PC-3 (cell line): ENCODE results near the gene ACTL10. TPM values are rescaled to one million over a fixed set of nuclear protein-coding genes. Genes with fewer than 3 reads are reported as not detected.

Source experiments
- ATAC-seq: fragments of 200-7000 bp; cut with Tn5 transposase; 2 replicates; pipeline ENCODE4 v1.9.1; 2020; ENCODE audit warnings: mild to moderate bottlenecking, moderate library complexity
- BruUV-seq: library from RNA; stranded (reverse); fragments of 400-500 nt; replicated peaks from 2 replicates; lab custom pipeline; 2021; lab: Mats Ljungman, UMichigan
- CTCF ChIA-PET: fragments of 300-600 bp; sonication (Branson Sonifier 250); formaldehyde crosslinking; loops from one replicate; lab custom pipeline; 2022; ENCODE audit warnings: antibody characterized with exemption; lab: Charles Lee
- POLR2A ChIA-PET: fragments of 300-600 bp; sonication (Branson Sonifier 250); formaldehyde crosslinking; loops from one replicate; lab custom pipeline; 2022; ENCODE audit warnings: antibody characterized with exemption; ENCODE audit not compliant: unreplicated experiment; lab: Charles Lee
- DNase-seq: peaks from one replicate; pipeline ENCODE4 v3.0.0-alpha.2; 2015
- H2AFZ ChIP-seq: fragments of 300-600 bp; sonication (generic); 2 replicates; pipeline ENCODE4 v1.6.0; 2016; ENCODE audit warnings: antibody characterized with exemption, low read length
- H3F3A ChIP-seq: fragments of 300-600 bp; sonication (generic); one replicate; pipeline ENCODE4 v1.6.0; 2017; ENCODE audit warnings: antibody characterized with exemption, low read length, control low read depth, mild to moderate bottlenecking; ENCODE audit not compliant: unreplicated experiment
- H3K27ac ChIP-seq: fragments of 300-600 bp; sonication (generic); 2 replicates; pipeline ENCODE4 v1.5.1; 2016; ENCODE audit warnings: mild to moderate bottlenecking, low read length
- H3K27me3 ChIP-seq: fragments of 300-600 bp; sonication (generic); 2 replicates; pipeline ENCODE4 v1.6.1; 2016; ENCODE audit warnings: low read length, mixed read lengths
- H3K36me3 ChIP-seq: fragments of 300-600 bp; sonication (generic); 2 replicates; pipeline ENCODE4 v1.6.1; 2016; ENCODE audit warnings: low read depth, mixed run types, low read length, mixed read lengths
- H3K4me1 ChIP-seq: fragments of 300-600 bp; sonication (generic); 2 replicates; pipeline ENCODE4 v1.5.1; 2016; ENCODE audit warnings: low read length; ENCODE audit not compliant: insufficient read depth
- H3K4me2 ChIP-seq: fragments of 300-600 bp; sonication (generic); 2 replicates; pipeline ENCODE4 v1.6.0; 2016; ENCODE audit warnings: low read length
- H3K4me3 ChIP-seq: fragments of 300-600 bp; sonication (generic); 2 replicates; pipeline ENCODE4 v1.5.1; 2016; ENCODE audit warnings: mild to moderate bottlenecking, low read length, mixed read lengths
- H3K79me2 ChIP-seq: fragments of 300-600 bp; sonication (generic); 2 replicates; pipeline ENCODE4 v1.6.1; 2017; ENCODE audit warnings: low read length, mixed read lengths
- H3K9ac ChIP-seq: fragments of 300-600 bp; sonication (generic); 2 replicates; pipeline ENCODE4 v1.6.0; 2016; ENCODE audit warnings: mild to moderate bottlenecking, low read length
- H3K9me2 ChIP-seq: fragments of 300-600 bp; sonication (generic); replicated peaks from 2 replicates; pipeline ENCODE4 v1.6.1; 2016; ENCODE audit warnings: mixed run types, low read length, mixed read lengths
- H3K9me3 ChIP-seq: fragments of 300-600 bp; sonication (generic); 2 replicates; pipeline ENCODE4 v1.6.1; 2016; ENCODE audit warnings: low read length, mixed read lengths
- H4K20me1 ChIP-seq: fragments of 300-600 bp; sonication (generic); 2 replicates; pipeline ENCODE4 v1.6.1; 2016; ENCODE audit warnings: low read length, mixed read lengths
- EZH2 ChIP-seq: fragments of 300-600 bp; sonication (generic); IDR thresholded peaks from one replicate; pipeline ENCODE4 v1.6.1; 2017; ENCODE audit warnings: antibody characterized with exemption, mild to moderate bottlenecking, low read length; ENCODE audit not compliant: unreplicated experiment
- EZH2phosphoT487 ChIP-seq: fragments of 300-600 bp; sonication (generic); IDR thresholded peaks from 2 replicates; pipeline ENCODE4 v1.6.1; 2018; ENCODE audit warnings: mild to moderate bottlenecking, antibody characterized with exemption, low read length, borderline replicate concordance
- intact Hi-C: fragments of 100-400 bp; cut with micrococcal nuclease; formaldehyde crosslinking; loops from 2 replicates; pipeline ENCODE4 v1.9.0; 2023
- total RNA-seq: library from RNA; depleted of rRNA; stranded (reverse); fragments of >200 nt; gene quantifications from 2 replicates; pipeline ENCODE4 v1.2.3, GENCODE V29; 2014
- TF ChIP-seq, protein P1 (sequence below): fragments of 300-600 bp; sonication (generic); conservative IDR thresholded peaks from 2 replicates; pipeline ENCODE4 v1.5.1; 2017; ENCODE audit warnings: antibody characterized with exemption, low read depth, mild to moderate bottlenecking, low read length

The ACTL10 gene
- total RNA-seq, 1 experiment from 2014 or later, result 1.6 TPM

DNA sequence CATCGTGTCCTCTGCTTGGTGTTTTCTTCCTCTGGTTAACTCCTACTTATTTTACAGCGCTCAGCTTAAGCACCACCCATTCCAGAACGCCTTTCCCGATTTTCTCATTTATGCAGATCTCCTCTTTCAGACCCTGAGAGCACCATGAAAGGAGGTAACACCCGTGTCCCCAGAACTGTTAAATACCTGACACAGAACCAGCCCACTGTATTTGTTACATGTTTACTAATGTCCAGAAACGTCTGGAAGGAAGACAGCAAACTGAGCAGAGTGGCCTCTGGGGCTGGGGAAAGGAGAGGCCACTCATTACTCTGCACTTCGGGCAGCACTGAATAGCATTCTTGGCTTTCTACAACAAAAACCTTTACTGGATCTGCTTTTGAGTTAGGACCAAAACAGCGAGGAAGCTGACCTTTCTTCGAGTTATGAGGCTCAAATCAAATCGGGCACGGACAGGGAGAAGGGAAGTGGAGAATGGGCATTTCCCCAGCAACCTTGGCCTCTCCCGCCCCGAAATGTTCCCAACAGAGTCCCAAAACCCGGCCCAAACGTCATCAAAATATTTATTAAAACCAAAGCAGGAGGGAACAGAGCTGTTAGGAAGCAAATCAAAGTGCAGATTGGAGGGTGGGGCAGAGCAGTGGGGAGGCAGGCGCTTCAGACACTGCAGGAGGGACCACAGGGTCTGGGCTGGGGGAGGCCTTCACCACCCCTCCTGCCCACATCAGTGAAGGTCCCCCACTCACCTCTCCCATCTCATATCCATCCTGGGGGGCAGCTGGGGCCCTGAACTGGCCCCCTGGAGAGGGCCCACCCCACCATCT lies 8.6 kb downstream of the ACTL10 start:
- peak overlapping the region; percentile 92 for H3K4me3 ChIP-seq
- peaks cover 25% of the 10 kb centered on the region for H3K79me2 ChIP-seq
- no peaks in the 10 kb centered on the region for H4K20me1 ChIP-seq
- ChIA-PET CTCF (no interaction called here), POLR2A (no interaction called here)
- no peaks in the 10 kb centered on the region for H3K9me3 ChIP-seq
- no peak overlapping the region for H3K27ac ChIP-seq
- intact Hi-C loops, result no loop called here
- no TSS peak for BruUV-seq
- peaks cover 9% of the 10 kb centered on the region for H3K36me3 ChIP-seq
- H3K9ac ChIP-seq, result no peak overlapping the region
- peak overlapping the region; percentile 84; the same call in 1 of the 2 replicates for H2AFZ ChIP-seq
- H3F3A ChIP-seq, result peaks cover 5% of the 10 kb centered on the region
- no peaks in the 10 kb centered on the region for H3K9me2 ChIP-seq
- H3K4me1 ChIP-seq, result peaks cover 21% of the 10 kb centered on the region
- DNase-seq (no peak), ATAC-seq (no peak)
- TF ChIP-seq EZH2phosphoT487 (no peak), EZH2 (no peak)
- TF ChIP-seq, protein P1, sequence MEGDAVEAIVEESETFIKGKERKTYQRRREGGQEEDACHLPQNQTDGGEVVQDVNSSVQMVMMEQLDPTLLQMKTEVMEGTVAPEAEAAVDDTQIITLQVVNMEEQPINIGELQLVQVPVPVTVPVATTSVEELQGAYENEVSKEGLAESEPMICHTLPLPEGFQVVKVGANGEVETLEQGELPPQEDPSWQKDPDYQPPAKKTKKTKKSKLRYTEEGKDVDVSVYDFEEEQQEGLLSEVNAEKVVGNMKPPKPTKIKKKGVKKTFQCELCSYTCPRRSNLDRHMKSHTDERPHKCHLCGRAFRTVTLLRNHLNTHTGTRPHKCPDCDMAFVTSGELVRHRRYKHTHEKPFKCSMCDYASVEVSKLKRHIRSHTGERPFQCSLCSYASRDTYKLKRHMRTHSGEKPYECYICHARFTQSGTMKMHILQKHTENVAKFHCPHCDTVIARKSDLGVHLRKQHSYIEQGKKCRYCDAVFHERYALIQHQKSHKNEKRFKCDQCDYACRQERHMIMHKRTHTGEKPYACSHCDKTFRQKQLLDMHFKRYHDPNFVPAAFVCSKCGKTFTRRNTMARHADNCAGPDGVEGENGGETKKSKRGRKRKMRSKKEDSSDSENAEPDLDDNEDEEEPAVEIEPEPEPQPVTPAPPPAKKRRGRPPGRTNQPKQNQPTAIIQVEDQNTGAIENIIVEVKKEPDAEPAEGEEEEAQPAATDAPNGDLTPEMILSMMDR, result no peak
- peak overlapping the region; percentile 88 for H3K4me2 ChIP-seq
- H3K27me3 ChIP-seq, result no peaks in the 10 kb centered on the region

DNA sequence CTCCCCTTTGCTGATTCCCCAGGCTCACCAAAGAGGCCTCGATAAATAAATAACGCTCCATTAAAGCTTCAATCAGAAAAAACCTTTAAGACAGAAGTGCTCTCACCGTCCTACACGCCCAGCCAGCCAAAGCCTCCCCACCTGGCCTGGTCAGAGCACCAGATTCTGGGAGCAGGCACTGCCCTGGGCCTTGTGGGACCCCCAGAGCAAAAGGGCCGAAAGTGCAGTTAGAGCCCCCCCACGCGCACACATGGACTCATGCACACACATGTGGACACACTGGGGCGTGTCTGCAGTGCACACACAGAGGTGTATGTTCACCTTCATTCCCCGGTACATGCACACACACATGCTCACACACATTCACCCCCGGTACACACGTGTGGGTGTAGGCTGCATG lies 9.4 kb downstream of the ACTL10 start:
- Histone ChIP-seq H3K9me2 (no peaks in the 10 kb centered on the region), H3K9me3 (no peaks in the 10 kb centered on the region), H3K36me3 (peaks cover 9% of the 10 kb centered on the region), H3F3A (peaks cover 5% of the 10 kb centered on the region), H3K27ac (no peak overlapping the region), H4K20me1 (peaks cover 3% of the 10 kb centered on the region; the same call in 1 of the 2 replicates), H3K9ac (no peak overlapping the region), H2AFZ (no peak overlapping the region), H3K4me2 (no peak overlapping the region), H3K27me3 (no peaks in the 10 kb centered on the region), H3K79me2 (peaks cover 29% of the 10 kb centered on the region), H3K4me1 (peaks cover 21% of the 10 kb centered on the region), H3K4me3 (no peak overlapping the region)
- BruUV-seq, result no TSS peak
- no peak for ATAC-seq
- ChIA-PET CTCF (no interaction called here), POLR2A (no interaction called here)
- DNase-seq, result no peak
- TF ChIP-seq EZH2 (no peak), EZH2phosphoT487 (no peak)
- TF ChIP-seq, protein P1, result no peak
- intact Hi-C loops, result no loop called here
